ENCODE data around the gene NOVA2.

DNA sequence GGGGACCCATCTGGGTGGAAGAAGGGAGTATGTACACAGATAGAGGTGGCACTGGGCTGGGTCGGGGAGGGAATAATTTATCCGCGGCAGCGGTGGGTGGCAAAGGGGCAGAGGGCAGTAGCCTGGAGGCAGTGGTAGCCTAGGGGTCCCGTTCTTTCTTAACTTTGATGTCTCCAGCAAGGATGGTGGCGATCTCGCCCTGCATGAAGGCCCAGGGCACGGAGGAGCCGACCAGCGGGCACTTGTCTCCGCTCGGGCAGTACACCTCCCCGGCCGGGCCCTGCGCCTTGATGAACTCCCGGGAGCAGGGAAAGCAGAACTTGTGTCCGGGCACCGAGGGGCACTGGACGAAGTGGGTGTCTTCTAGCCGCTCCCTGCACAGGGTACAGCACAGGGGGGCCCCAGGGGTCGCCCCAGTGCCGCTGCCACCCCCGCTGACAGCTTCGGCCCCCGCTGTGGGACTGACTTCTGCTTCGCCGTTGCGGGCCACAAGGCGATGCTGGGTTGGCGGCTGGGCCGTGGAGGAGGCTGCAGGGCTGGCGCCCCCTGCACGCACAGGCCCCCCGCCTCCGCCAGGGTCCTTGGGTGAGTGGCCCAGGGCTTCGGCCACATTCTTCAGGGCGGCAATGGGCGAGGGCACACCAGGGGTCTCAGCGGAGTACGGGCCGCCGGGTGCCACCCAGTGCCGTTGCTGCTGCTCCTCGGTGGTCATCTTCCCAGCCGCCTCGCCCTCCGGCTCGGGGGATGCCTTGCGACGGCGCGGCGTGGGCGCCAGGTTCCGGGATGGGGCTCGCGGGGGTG is 89.6 kb downstream of the NOVA2 start:
- TF ChIP-seq, protein P1, sequence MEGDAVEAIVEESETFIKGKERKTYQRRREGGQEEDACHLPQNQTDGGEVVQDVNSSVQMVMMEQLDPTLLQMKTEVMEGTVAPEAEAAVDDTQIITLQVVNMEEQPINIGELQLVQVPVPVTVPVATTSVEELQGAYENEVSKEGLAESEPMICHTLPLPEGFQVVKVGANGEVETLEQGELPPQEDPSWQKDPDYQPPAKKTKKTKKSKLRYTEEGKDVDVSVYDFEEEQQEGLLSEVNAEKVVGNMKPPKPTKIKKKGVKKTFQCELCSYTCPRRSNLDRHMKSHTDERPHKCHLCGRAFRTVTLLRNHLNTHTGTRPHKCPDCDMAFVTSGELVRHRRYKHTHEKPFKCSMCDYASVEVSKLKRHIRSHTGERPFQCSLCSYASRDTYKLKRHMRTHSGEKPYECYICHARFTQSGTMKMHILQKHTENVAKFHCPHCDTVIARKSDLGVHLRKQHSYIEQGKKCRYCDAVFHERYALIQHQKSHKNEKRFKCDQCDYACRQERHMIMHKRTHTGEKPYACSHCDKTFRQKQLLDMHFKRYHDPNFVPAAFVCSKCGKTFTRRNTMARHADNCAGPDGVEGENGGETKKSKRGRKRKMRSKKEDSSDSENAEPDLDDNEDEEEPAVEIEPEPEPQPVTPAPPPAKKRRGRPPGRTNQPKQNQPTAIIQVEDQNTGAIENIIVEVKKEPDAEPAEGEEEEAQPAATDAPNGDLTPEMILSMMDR (IDR thresholded peaks at IDR 0.05; ENCODE audit: low read depth, low read length, poor library complexity, severe bottlenecking): no peak
- TF ChIP-seq EZH2phosphoT487 (IDR thresholded peaks at IDR 0.05; ENCODE audit: borderline replicate concordance, low read length): no peak

All from DOHH2 (cell line).